Adrenal gland (tissue), 12 donors: ENCODE measurements around the gene ZNF451. TPM values are rescaled to one million over a fixed set of nuclear protein-coding genes. Genes with fewer than 3 reads are reported as not detected.

Experiments
- DNase-seq, 7 donors: peaks; one replicate each; pipeline ENCODE4 v3.0.0-alpha.2; 2019 to 2020
- H3K27ac ChIP-seq, 5 donors: fragments of 200-600 bp; sonication (generic) in 4 of 5; 1 replicate in 3 of 5; 2 replicates in 2 of 5; pipeline versions ENCODE4 v1.5.1 to v1.8.0; 2016 to 2020; ENCODE audit warnings: mild to moderate bottlenecking in 1 of 5
- H3K27me3 ChIP-seq: fragments of 200-600 bp; 2 replicates; pipeline ENCODE4 v1.8.0; 2021
- H3K36me3 ChIP-seq, 2 donors: fragments of 200-600 bp; replicated peaks in 1 of 2; 1 replicate in 1 of 2; 2 replicates in 1 of 2; pipeline versions ENCODE4 v1.5.1 to v1.8.0; 2018 to 2022
- H3K4me1 ChIP-seq, 2 donors: fragments of 200-600 bp; replicated peaks in 1 of 2; 1 replicate in 1 of 2; 2 replicates in 1 of 2; pipeline versions ENCODE4 v1.5.1 to v1.8.0; 2018 to 2021
- H3K4me3 ChIP-seq, 4 donors: fragments of 200-600 bp; sonication (generic) in 3 of 4; one replicate each; pipeline ENCODE4 v1.5.1; 2016 to 2018
- H3K9me3 ChIP-seq, 3 donors: fragments of 200-600 bp; sonication (generic) in 1 of 3; replicated peaks in 1 of 3; 1 replicate in 2 of 3; 2 replicates in 1 of 3; pipeline versions ENCODE4 v1.5.1 to v1.8.0; 2016 to 2021
- CTCF ChIP-seq, 6 experiments: fragments of 450-650 bp in 4 of 6; fragments of 200-600 bp in 2 of 6; sonication (generic) in 1 of 6; IDR thresholded peaks; 1 replicate in 5 of 6; 2 replicates in 1 of 6; pipeline versions ENCODE4 v1.5.1 to v1.8.0; 2016 to 2021; ENCODE audit warnings: antibody characterized with exemption in 6 of 6, mild to moderate bottlenecking in 2 of 6, moderate library complexity in 1 of 6
- POLR2A ChIP-seq, 2 donors: fragments of 450-650 bp; IDR thresholded peaks; one replicate each; pipeline ENCODE4 v1.6.1; 2017; ENCODE audit warnings: antibody characterized with exemption in 2 of 2, mild to moderate bottlenecking in 2 of 2, moderate library complexity in 1 of 2
- WGBS, 4 donors: extraction: QIAGEN DNeasy Blood & Tissue Kit in 2 of 4; methylation state at CpG; one replicate each; pipeline versions ENCODE4 v1.1.5 to v1.1.7; 2013 to 2017; 5-methylcytosine and 5-hydroxymethylcytosine counted together
- intact Hi-C, 2 donors: fragments of 100-400 bp; cut with DNase I; formaldehyde crosslinking; loops; one replicate each; pipeline versions ENCODE4 v1.14.1 to v1.15.0; 2022 to 2023
- polyA plus RNA-seq, 3 donors: library from polyadenylated mRNA; stranded (reverse); fragments of 200-250 nt in 2 of 3; fragments of 350-450 nt in 1 of 3; fragmentation: Illumina TruSeq in 1 of 3; extraction: RNeasy Lipid Tissue Mini Kit (QIAGEN cat#74804) in 1 of 3; gene quantifications; one replicate each; pipeline ENCODE4 v1.2.3, GENCODE V29; 2013 to 2014
- total RNA-seq, 9 donors: library from RNA; depleted of rRNA in 4 of 9; stranded (reverse); fragments of >200 nt in 4 of 9; fragments of 120-200 nt in 1 of 9; fragmentation: NEBNext Ultra II Directional in 1 of 9; extraction: Animal tissue kit (Norgen Biotek cat#: 25700) in 1 of 9; gene quantifications; one replicate each; pipeline versions ENCODE4 v1.1.0 to v1.2.4, GENCODE V29; 2013 to 2023
- donor health status: healthy with polysubstance abuse.
- donor health status: Bipolar disorder and iron deficiency.
- donor health status: DM: yes; HTN: yes; CAD: no.
- donor health status: DM: no; HTN: no; CAD: no.
- donor health status: DM: no; HTN: no; CAD: no.
- donor health status: DM: yes; HTN: yes; CAD: no.

Gene ZNF451
- total and polyA plus RNA-seq, 12 donors, result 19.5 to 111 (median 53.4) TPM

GRCh38 chr6:57106990-57107389 is 17.0 kb downstream of the ZNF451 start:
- H3K4me3 ChIP-seq, result no peak overlapping the region
- peaks cover 0 to 10% of the 10 kb centered on the region in 2 donors for H3K36me3 ChIP-seq
- intact Hi-C loops, result no loop called here
- no peak overlapping the region for H3K27ac ChIP-seq
- no peak for DNase-seq
- 100% methylated on average over 1 of the region's 1 CpG for WGBS, 4 donors
- TF ChIP-seq CTCF (IDR thresholded peaks at IDR 0.05) (no peak), POLR2A (IDR thresholded peaks at IDR 0.05) (no peak)
- no peaks in the 10 kb centered on the region for H3K27me3 ChIP-seq
- peaks cover 0 to 36% of the 10 kb centered on the region in 2 donors for H3K4me1 ChIP-seq
- H3K9me3 ChIP-seq, result no peaks in the 10 kb centered on the region

GRCh38 chr6:57108691-57109090 is 18.7 kb downstream of the ZNF451 start:
- Histone ChIP-seq H3K9me3 (no peaks in the 10 kb centered on the region), H3K27me3 (no peaks in the 10 kb centered on the region), H3K4me3 (no peak overlapping the region), H3K27ac (no peak overlapping the region), H3K4me1 (peaks cover 0 to 34% of the 10 kb centered on the region in 2 donors), H3K36me3 (no peaks in the 10 kb centered on the region)
- TF ChIP-seq CTCF (IDR thresholded peaks at IDR 0.05) (no peak), POLR2A (IDR thresholded peaks at IDR 0.05) (no peak)
- no peak for DNase-seq
- 43 to 77% (median 70%) methylated on average over 1 of the region's 1 CpG for WGBS, 4 donors
- intact Hi-C loops, result no loop called here

GRCh38 chr6:57109880-57110279 is 19.9 kb downstream of the ZNF451 start:
- H3K36me3 ChIP-seq, result no peaks in the 10 kb centered on the region
- H3K4me1 ChIP-seq, result peaks cover 0 to 23% of the 10 kb centered on the region in 2 donors
- H3K27me3 ChIP-seq, result no peaks in the 10 kb centered on the region
- intact Hi-C loops, result no loop called here
- DNase-seq, result no peak
- no peak overlapping the region for H3K27ac ChIP-seq
- no peak overlapping the region for H3K4me3 ChIP-seq
- H3K9me3 ChIP-seq, result no peaks in the 10 kb centered on the region
- no peak for TF ChIP-seq CTCF (IDR thresholded peaks at IDR 0.05)
- TF ChIP-seq POLR2A (IDR thresholded peaks at IDR 0.05), result no peak

- Histone ChIP-seq H3K27me3 (no peaks in the 10 kb centered on the region), H3K36me3 (no peaks in the 10 kb centered on the region), H3K4me3 (no peak overlapping the region), H3K27ac (no peak overlapping the region), H3K9me3 (peaks cover 0 to 5% (median 0%) of the 10 kb centered on the region in 3 donors), H3K4me1 (peaks cover 0 to 29% of the 10 kb centered on the region in 2 donors)
- WGBS, 4 donors, result 94 to 98% (median 96%) methylated on average over 6 of the region's 6 CpGs
- TF ChIP-seq CTCF (IDR thresholded peaks at IDR 0.05) (no peak), POLR2A (IDR thresholded peaks at IDR 0.05) (no peak)
- DNase-seq, result no peak
- intact Hi-C loops, result no loop called here
Observed at GRCh38 chr6:57113105-57113504, 23.1 kb downstream of the ZNF451 start.
